CD8-positive, alpha-beta memory T cell (primary cell): ENCODE measurements around the gene PTK6. TPM values are rescaled to one million over a fixed set of nuclear protein-coding genes. Genes with fewer than 3 reads are reported as not detected.

Experiments used
- CTCF ChIA-PET: fragments of 350-600 bp; sonication (Branson Sonifier 250); formaldehyde crosslinking; loops from one replicate; lab custom pipeline; 2021; ENCODE audit warnings: antibody characterized with exemption; lab: Charles Lee
- POLR2A ChIA-PET: fragments of 350-600 bp; sonication (Branson Sonifier 250); formaldehyde crosslinking; loops from one replicate; lab custom pipeline; 2021; ENCODE audit warnings: antibody characterized with exemption; lab: Charles Lee
- DNase-seq, 5 donors: peaks; one replicate each; pipeline versions ENCODE4 v3.0.0 to v3.0.0-alpha.2; 2020 to 2022; ENCODE audit warnings: mixed read lengths in 1 of 5
- H3K27ac ChIP-seq: one replicate; pipeline ENCODE4 v1.7.0; 2013; ENCODE audit warnings: low read depth, mild to moderate bottlenecking, low read length, moderate library complexity
- H3K27me3 ChIP-seq: 2 replicates; pipeline ENCODE4 v1.7.0; 2013; ENCODE audit warnings: low read length, mild to moderate bottlenecking; ENCODE audit not compliant: insufficient read depth, poor library complexity, severe bottlenecking
- H3K36me3 ChIP-seq: 2 replicates; pipeline ENCODE4 v1.7.0; 2013; ENCODE audit warnings: mild to moderate bottlenecking, low read length, moderate library complexity; ENCODE audit not compliant: insufficient read depth
- H3K4me1 ChIP-seq: 2 replicates; pipeline ENCODE4 v1.7.0; 2013; ENCODE audit warnings: mild to moderate bottlenecking, low read length, moderate library complexity; ENCODE audit not compliant: insufficient read depth
- H3K4me3 ChIP-seq: 2 replicates; pipeline ENCODE4 v1.7.0; 2013; ENCODE audit warnings: mild to moderate bottlenecking, low read length
- H3K9me3 ChIP-seq: 2 replicates; pipeline ENCODE4 v1.7.0; 2013; ENCODE audit warnings: mild to moderate bottlenecking, low read length
- H3K27ac Mint-ChIP-seq, 8 donors: one replicate each; pipeline ENCODE4 v1.8.0; 2020 to 2021; ENCODE audit warnings: mixed read lengths in 8 of 8, mild to moderate bottlenecking in 6 of 8, inconsistent platforms in 3 of 8, moderate library complexity in 3 of 8
- H3K27me3 Mint-ChIP-seq, 2 donors: one replicate each; pipeline ENCODE4 v1.8.0; 2020 to 2021; ENCODE audit warnings: mixed read lengths in 2 of 2, mild to moderate bottlenecking in 1 of 2, moderate library complexity in 1 of 2
- H3K36me3 Mint-ChIP-seq, 3 donors: one replicate each; pipeline ENCODE4 v1.8.0; 2020 to 2021; ENCODE audit warnings: mixed read lengths in 3 of 3, inconsistent platforms in 1 of 3, mild to moderate bottlenecking in 1 of 3
- H3K4me1 Mint-ChIP-seq, 3 donors: one replicate each; pipeline ENCODE4 v1.8.0; 2020 to 2021; ENCODE audit warnings: mixed read lengths in 3 of 3, inconsistent platforms in 1 of 3, mild to moderate bottlenecking in 1 of 3
- H3K4me3 Mint-ChIP-seq, 7 donors: one replicate each; pipeline ENCODE4 v1.8.0; 2020 to 2021; ENCODE audit warnings: mixed read lengths in 7 of 7, mild to moderate bottlenecking in 6 of 7, moderate library complexity in 4 of 7, inconsistent platforms in 2 of 7
- H3K9me3 Mint-ChIP-seq, 5 donors: one replicate each; pipeline ENCODE4 v1.8.0; 2020 to 2022; ENCODE audit warnings: mixed read lengths in 5 of 5, mild to moderate bottlenecking in 3 of 5, moderate library complexity in 2 of 5, inconsistent platforms in 1 of 5
- polyA plus RNA-seq: library from polyadenylated mRNA; unstranded; fragments of 300-500 nt; fragmentation: Illumina TruSeq; gene quantifications from one replicate; pipeline ENCODE4 v1.2.3, GENCODE V29; 2021
- total RNA-seq, 2 experiments: library from RNA; stranded (reverse); gene quantifications; one replicate each; pipeline ENCODE4 v1.2.3, GENCODE V29; 2021

The PTK6 gene
- total and polyA plus RNA-seq, 3 experiments from 2014 or later: 0.16 to 0.31 (median 0.18) TPM

DNA sequence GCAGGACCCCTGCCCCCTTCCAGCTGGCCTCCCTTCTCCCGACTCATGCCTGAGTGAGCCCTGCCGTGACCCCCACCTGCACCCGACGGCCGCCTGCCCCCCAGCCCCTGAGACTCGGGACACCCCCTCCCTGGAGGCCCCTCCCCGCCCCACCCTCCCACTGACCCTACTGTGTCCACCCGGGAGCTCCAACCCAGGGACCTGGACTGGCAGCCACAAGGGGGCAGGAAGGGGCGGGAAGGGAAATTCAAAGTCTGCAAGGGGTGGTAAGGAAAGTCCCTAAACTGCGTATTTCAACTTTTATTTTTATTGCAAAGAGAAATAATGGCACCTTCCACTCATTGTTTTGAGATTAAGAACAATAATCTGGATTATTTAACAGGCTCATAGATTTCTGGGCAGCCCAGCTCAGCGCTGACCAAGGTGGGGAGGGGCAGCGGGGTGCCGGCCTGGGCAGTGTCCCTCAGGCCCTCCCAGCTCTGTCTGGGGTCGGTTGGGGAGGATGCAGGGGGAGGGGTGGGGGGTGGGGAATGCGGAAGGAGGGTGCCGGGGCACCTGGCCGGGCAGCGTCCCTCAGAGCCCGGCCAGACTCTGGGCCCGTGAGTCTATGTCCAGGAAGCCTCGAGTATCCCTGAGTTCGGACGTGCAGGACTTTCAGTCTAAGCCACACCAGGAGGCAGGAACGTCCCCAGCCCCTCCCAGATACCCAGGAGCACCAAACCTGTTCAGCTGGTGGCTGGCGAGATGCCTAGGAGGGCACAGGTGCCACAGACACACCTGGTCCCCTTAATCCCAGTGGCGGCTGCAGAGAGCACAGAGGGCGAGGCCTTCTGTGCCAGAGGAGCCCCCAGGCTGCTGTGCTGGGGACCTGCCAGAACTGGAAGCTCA is 1.3 kb upstream of the PTK6 start:
- H3K9me3 Mint-ChIP-seq: no peaks in the 10 kb centered on the region
- Histone ChIP-seq H3K36me3 (no peaks in the 10 kb centered on the region), H3K27ac (peak overlapping the region; percentile 43), H3K4me1 (peaks cover 23% of the 10 kb centered on the region), H3K4me3 (peak overlapping the region; percentile 62), H3K9me3 (no peaks in the 10 kb centered on the region), H3K27me3 (no peaks in the 10 kb centered on the region)
- H3K4me3 Mint-ChIP-seq: peak overlapping the region in 5 of 7 donors; percentile 54 to 74 (median 69)
- POLR2A ChIA-PET: interaction anchor here (0.8 to 2.7 kb wide), 9 partner anchors 9 to 524 kb away, joined by 3 to 31 read pairs (median 5); partner anchors contain the start of genes GMEB2, HELZ2, PPDPF and TPD52L2
- CTCF ChIA-PET: interaction anchor here (0.9 to 3.7 kb wide), 35 partner anchors 9 to 582 kb away, joined by 3 to 35 read pairs (median 6); partner anchors contain the start of genes ARFRP1, HELZ2, LIME1 and PPDPF
- H3K27me3 Mint-ChIP-seq: no peaks in the 10 kb centered on the region
- H3K27ac Mint-ChIP-seq: peak overlapping the region in 7 of 8 donors; percentile 21 to 75 (median 63)
- no peaks in the 10 kb centered on the region for H3K36me3 Mint-ChIP-seq
- DNase-seq: peak in 2 of 5 donors; percentile 38 to 43
- peaks cover 0 to 18% (median 3%) of the 10 kb centered on the region in 3 donors for H3K4me1 Mint-ChIP-seq

DNA sequence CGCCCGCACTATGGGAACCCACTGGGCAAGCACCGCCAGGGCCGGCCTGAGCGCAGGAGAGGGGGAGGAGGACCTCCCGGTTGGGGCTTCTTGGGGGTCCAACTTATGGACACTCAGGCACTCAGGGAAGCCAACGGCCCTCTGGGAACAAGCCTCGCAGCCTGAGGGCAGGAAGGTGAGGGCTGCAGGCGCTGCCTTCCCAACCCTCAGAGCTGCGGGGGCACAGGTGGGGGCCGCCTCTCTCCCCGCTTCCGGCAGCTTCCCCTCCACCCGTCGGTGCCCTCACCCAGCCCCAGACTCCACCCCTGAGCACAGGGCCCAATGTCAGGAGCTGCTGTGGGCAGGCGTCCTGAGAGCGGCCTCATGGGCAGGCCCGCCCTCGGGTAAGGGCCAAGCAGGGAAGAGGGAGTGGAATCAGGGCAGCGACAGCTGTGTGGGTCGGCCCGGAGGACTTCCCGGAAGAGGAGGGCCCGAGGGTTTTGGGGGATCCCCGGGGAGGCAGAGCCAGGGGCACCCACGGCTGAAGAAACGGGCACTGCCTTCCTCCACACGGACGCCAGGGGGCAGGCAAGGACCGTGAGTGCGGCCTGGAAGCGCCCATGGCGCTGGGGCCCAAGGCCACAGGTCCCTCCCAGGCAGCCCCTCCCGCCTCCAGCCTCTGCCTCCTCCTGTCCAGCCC is 488 bp upstream of the PTK6 start:
- peak overlapping the region; percentile 62 for H3K4me3 ChIP-seq
- no peaks in the 10 kb centered on the region for H3K27me3 Mint-ChIP-seq
- no peaks in the 10 kb centered on the region for H3K36me3 Mint-ChIP-seq

DNA sequence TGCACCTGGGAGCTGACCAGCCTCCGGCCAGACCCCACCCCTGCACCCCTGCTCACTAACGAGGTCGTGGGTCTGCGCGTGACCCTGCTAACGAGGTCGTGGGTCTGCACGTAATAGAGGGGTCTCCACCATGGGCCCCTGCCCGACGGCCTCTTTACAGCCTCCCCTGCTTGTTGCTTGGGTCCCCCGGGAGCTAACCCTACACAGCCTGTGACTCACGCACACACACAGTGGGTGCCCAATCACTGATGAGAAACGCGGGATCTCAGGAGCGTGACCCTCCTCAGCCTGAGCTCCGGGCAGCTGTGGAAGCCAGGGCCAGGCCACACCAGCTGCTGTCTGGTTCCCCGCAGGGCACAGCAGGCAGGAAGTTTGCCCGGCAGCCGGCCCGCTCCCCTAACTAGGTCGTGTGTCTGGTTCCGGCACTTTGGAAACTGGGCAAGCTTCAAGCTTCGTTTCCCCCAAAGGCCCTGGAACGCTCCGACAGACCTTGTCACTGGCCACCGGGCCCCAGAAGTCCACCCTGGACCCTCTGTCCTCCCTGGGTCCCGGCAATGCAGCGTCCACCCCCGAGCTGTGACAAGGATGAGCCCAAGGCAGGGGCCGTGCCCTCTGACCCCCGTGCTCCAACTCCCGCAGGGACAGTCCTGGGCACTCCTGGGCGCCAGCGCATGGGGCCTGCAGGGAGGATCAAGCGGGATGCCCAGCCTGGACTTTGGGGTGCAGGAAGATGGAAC is 767 bp downstream of the PTK6 start:
- H3K36me3 Mint-ChIP-seq: peaks cover 0 to 1% (median 0%) of the 10 kb centered on the region in 3 donors
- DNase-seq: peak in 1 of 5 donors; percentile 48
- Histone ChIP-seq H3K4me1 (peaks cover 23% of the 10 kb centered on the region), H3K9me3 (no peaks in the 10 kb centered on the region), H3K4me3 (no peak overlapping the region), H3K27me3 (no peaks in the 10 kb centered on the region), H3K36me3 (no peaks in the 10 kb centered on the region), H3K27ac (no peak overlapping the region)
- H3K27ac Mint-ChIP-seq: peak overlapping the region in 2 of 8 donors; percentile 21 to 54
- H3K4me1 Mint-ChIP-seq: peaks cover 3 to 18% (median 5%) of the 10 kb centered on the region in 3 donors
- peaks cover 0 to under 1% of the 10 kb centered on the region in 2 donors for H3K27me3 Mint-ChIP-seq
- no peaks in the 10 kb centered on the region for H3K9me3 Mint-ChIP-seq
- peak overlapping the region in 3 of 7 donors; percentile 66 to 87 (median 68) for H3K4me3 Mint-ChIP-seq
- ChIA-PET CTCF (interaction anchor here (1.1 to 3.6 kb wide), 13 partner anchors 10 to 503 kb away, joined by 3 to 35 read pairs (median 6); partner anchors contain the start of genes LIME1 and PPDPF), POLR2A (interaction anchor here (0.6 to 2.7 kb wide), 4 partner anchors 13 to 543 kb away, joined by 3 to 31 read pairs (median 6); partner anchors contain the start of genes PPDPF and RGS19)

More for the DNA sequence above, 488 bp upstream of the PTK6 start:
- Histone ChIP-seq H3K27ac (peak overlapping the region; percentile 43), H3K4me1 (peaks cover 23% of the 10 kb centered on the region), H3K36me3 (no peaks in the 10 kb centered on the region), H3K9me3 (no peaks in the 10 kb centered on the region), H3K27me3 (no peaks in the 10 kb centered on the region)
- Mint-ChIP-seq H3K4me1 (peaks cover 0 to 18% (median 3%) of the 10 kb centered on the region in 3 donors), H3K4me3 (peak overlapping the region; percentile 36 to 74 (median 69)), H3K9me3 (no peaks in the 10 kb centered on the region), H3K27ac (peak overlapping the region; percentile 21 to 75 (median 62))
- POLR2A ChIA-PET: interaction anchor here (0.6 to 2.7 kb wide), 11 partner anchors 8 to 525 kb away, joined by 3 to 31 read pairs (median 4); partner anchors contain the start of genes GMEB2, HELZ2, PPDPF and TPD52L2
- CTCF ChIA-PET: interaction anchor here (0.6 to 3.7 kb wide), 48 partner anchors 8 to 583 kb away, joined by 3 to 35 read pairs (median 4); partner anchors contain the start of genes ARFRP1, GMEB2, HELZ2 and LIME1
- DNase-seq: peak; percentile 86 to 95 (median 94)

DNA sequence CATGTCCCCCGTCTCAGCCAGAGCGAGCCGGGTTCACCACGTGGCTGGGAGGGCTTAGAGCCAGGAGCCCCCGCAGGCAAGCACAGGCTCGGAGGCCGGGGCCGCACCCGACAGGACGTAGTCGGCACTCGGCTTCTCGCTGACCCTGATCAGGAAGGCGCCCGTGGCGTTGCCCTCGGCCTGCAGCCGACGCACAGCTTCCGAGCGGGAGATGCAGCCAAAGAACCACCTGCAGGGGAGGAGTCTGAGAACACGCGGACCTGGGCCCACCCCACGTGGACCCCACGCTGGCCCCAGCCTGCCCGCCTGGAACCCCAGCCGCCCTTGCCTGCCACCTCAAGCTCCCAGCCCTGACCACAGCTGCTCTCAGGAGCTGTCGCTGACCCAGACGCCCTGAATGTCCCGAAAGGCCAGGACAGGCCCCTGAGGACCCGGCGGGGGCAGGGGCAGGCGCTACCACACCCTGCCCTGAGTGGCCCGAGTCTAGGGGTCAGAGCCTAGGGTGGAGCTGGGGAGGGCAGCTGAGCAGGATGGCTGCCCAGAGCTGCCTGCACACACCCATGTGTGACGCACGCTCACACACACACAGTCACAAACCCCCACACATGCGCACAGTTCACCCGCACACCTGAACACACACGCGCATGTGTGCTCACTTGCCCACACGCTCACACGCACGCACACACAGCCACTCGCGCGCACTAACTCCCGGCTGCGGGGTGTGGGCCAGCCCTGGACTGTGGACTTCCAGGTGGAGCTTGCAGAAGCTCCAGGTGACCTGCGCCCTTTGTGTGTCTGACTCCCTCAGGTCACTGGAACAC is 2.1 kb downstream of the PTK6 start:
- no peak overlapping the region for H3K27ac Mint-ChIP-seq
- peaks cover 0 to 1% of the 10 kb centered on the region in 2 donors for H3K27me3 Mint-ChIP-seq
- no peaks in the 10 kb centered on the region for H3K9me3 Mint-ChIP-seq
- CTCF ChIA-PET: interaction anchor here (0.6 to 2.3 kb wide), 3 partner anchors 12 to 97 kb away, joined by 3 to 6 read pairs (median 3); no protein-coding TSS in a partner anchor
- POLR2A ChIA-PET: interaction anchor here (0.9 kb wide), 1 partner anchor 12 kb away, joined by 3 read pairs; no protein-coding TSS in a partner anchor
- peaks cover 3 to 18% (median 5%) of the 10 kb centered on the region in 3 donors for H3K4me1 Mint-ChIP-seq
- H3K4me1 ChIP-seq: peaks cover 23% of the 10 kb centered on the region
- no peak overlapping the region for H3K4me3 ChIP-seq
- H3K9me3 ChIP-seq: no peaks in the 10 kb centered on the region
- peak in 1 of 5 donors; percentile 54 for DNase-seq
- peaks cover 0 to 1% (median 0%) of the 10 kb centered on the region in 3 donors for H3K36me3 Mint-ChIP-seq
- H3K36me3 ChIP-seq: no peaks in the 10 kb centered on the region
- H3K27ac ChIP-seq: no peak overlapping the region
- no peak overlapping the region for H3K4me3 Mint-ChIP-seq
- no peaks in the 10 kb centered on the region for H3K27me3 ChIP-seq

DNA sequence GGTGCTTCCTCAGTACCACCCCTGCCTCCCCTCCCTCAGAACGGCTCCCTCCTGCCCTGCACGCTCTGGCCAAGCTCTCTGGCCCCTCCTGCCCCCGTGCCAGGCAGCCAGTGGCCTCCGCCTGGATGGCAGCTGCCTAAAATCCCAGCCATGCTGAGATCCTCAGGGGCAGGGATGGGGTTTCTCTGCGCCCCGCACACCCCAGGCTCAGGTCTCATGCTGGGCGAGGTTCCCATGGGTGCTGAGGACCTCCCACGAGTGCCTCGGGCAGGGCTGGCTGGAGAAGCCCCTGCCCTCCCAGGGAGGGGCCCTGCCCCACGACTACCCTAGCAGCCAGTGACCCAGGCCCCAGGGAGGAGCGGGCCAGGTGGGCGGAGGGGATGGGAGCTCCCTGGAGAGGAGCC is 2.7 kb downstream of the PTK6 start:
- ChIA-PET POLR2A (interaction anchor here (0.9 kb wide), 1 partner anchor 11 kb away, joined by 3 read pairs; no protein-coding TSS in a partner anchor), CTCF (interaction anchor here (1.1 kb wide), 1 partner anchor 12 kb away, joined by 3 read pairs; no protein-coding TSS in a partner anchor)
- no peaks in the 10 kb centered on the region for H3K9me3 ChIP-seq
- peaks cover 0 to 1% of the 10 kb centered on the region in 2 donors for H3K27me3 Mint-ChIP-seq
- no peak overlapping the region for H3K4me3 ChIP-seq
- peak in 1 of 5 donors; percentile 46 for DNase-seq
- peaks cover 3 to 18% (median 5%) of the 10 kb centered on the region in 3 donors for H3K4me1 Mint-ChIP-seq
- H3K36me3 ChIP-seq: no peaks in the 10 kb centered on the region
- no peak overlapping the region for H3K4me3 Mint-ChIP-seq
- peaks cover 23% of the 10 kb centered on the region for H3K4me1 ChIP-seq
- peaks cover 0 to 1% (median 0%) of the 10 kb centered on the region in 3 donors for H3K36me3 Mint-ChIP-seq
- H3K9me3 Mint-ChIP-seq: no peaks in the 10 kb centered on the region
- no peak overlapping the region for H3K27ac Mint-ChIP-seq
- H3K27me3 ChIP-seq: no peaks in the 10 kb centered on the region
- H3K27ac ChIP-seq: no peak overlapping the region

DNA sequence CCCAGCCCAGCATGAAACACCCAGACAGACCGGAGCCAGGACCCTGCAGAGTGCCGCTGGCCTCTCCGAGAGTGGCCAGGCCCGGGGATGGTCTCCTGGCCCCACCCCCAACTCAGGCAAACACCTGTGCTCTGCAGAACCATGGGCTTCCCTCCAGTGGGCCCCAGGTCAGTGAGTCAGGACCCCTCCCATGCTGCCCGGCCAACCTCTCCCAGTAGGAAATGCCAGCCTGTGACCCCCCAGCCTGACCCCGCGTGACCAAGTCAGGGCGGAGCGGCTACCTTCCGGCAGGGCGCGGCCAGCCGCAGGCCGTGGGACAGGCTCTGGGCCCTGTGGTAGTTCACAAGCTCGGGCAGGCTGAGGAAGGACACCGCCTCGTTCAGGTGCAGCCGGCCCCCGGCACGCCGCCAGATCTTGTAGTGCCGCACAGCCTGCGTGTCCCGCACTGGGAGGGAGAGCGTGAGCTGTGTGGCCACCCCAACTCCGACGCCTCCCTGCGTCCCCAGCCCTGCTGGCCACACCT is 3.2 kb downstream of the PTK6 start:
- CTCF ChIA-PET: interaction anchor here (1.1 kb wide), 1 partner anchor 11 kb away, joined by 3 read pairs; no protein-coding TSS in a partner anchor
- peak in 1 of 5 donors; percentile 47 for DNase-seq

More for the DNA sequence above, 3.2 kb downstream of the PTK6 start:
- Histone ChIP-seq H3K36me3 (no peaks in the 10 kb centered on the region), H3K4me3 (no peak overlapping the region), H3K9me3 (no peaks in the 10 kb centered on the region), H3K27me3 (no peaks in the 10 kb centered on the region), H3K27ac (no peak overlapping the region), H3K4me1 (peaks cover 22% of the 10 kb centered on the region)
- no peak overlapping the region for H3K4me3 Mint-ChIP-seq
- POLR2A ChIA-PET: interaction anchor here (0.7 to 0.9 kb wide), 2 partner anchors 11 to 265 kb away, joined by 3 read pairs; no protein-coding TSS in a partner anchor
- H3K4me1 Mint-ChIP-seq: peaks cover 3 to 18% (median 5%) of the 10 kb centered on the region in 3 donors
- H3K27ac Mint-ChIP-seq: no peak overlapping the region
- H3K27me3 Mint-ChIP-seq: peaks cover 0 to 1% of the 10 kb centered on the region in 2 donors
- peaks cover 0 to 1% (median 0%) of the 10 kb centered on the region in 3 donors for H3K36me3 Mint-ChIP-seq
- no peaks in the 10 kb centered on the region for H3K9me3 Mint-ChIP-seq
